HG03457 (cell line): ENCODE data around the gene COL17A1.

Experiments used
- ATAC-seq: cut with Tn5 transposase; IDR thresholded peaks from one replicate; pipeline ENCODE4 v1.9.1; 2021; ENCODE audit warnings: moderate number of reproducible peaks; ENCODE audit not compliant: unreplicated experiment

Gene COL17A1

GRCh38 chr10:104098358-104098925, 12.8 kb upstream of the COL17A1 start:
- ATAC-seq = no peak

DNA sequence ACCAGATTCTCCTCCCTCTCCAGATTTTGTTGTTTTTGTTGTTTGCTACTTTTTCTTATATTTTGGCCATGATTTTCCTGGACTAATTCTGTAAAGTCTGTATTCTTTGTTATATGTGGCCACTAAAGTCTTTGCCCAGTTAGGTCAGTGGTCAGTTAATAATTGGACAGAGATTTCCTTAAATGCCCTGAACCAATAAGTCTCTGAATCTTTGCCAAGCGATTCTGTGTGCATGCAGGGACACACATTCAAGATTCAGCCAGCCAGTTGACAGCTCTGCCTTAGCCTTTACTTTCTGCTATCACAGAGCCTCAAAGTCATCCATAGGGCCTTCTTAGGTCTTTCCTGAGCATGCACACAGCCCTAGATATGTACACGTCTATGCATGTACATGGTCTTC, 11.0 kb upstream of the COL17A1 start:
- ATAC-seq = no peak

DNA sequence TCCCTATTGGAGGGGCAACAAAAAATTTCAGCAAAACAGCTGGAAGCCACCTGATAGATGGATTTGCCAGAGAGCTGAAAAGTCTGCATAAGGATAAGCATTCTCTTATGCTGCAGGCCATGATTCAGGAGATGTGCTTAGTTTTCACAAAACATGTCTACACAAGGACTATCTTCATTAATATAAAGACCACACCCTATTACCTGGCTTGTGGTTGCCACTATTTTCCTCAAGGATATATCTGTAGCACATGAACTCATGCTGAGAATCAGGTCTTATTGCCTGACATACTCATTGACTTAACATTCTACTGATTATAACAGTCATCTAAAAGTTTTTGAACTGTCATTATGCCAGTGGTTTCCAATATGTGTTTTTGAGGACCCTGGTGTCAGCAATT, 7.1 kb upstream of the COL17A1 start:
- no peak for ATAC-seq

- ATAC-seq = no peak
Observed at GRCh38 chr10:104090611-104091010, 4.9 kb upstream of the COL17A1 start.

GRCh38 chr10:104089621-104090020, 3.9 kb upstream of the COL17A1 start:
- ATAC-seq = no peak

- ATAC-seq = no peak
Observed at GRCh38 chr10:104088239-104088638, 2.6 kb upstream of the COL17A1 start.

DNA sequence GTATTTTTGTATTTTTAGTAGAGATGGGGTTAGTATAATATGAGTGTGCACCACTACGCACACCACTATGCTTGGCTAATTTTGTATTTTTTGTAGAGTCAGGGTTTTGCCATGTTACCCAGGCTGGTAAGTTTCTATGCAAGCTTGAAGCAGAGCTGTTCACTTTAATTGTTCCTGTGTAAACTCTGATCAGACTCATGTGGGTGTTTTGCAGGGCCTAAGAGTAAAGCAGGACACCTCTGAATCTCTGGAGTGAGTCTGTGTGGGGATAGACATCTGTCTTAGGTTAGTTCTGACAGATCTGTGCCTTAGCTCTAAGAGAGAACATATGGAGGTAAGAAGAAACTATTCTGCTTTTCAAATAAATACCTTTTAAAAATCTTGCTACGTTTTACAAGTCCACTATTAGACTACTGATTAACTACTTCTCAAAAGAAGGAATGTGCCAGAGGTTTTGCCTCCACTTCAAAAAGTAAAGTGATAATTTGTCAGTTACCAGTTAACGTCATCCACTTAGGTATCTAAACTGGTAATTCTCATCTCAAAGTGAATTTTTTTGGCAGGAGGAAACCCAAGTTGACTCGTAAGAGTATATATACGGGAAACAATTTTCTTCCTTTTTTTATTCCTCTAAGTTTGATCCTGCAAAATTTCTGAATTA, 1.1 kb downstream of the COL17A1 start:
- ATAC-seq = no peak

DNA sequence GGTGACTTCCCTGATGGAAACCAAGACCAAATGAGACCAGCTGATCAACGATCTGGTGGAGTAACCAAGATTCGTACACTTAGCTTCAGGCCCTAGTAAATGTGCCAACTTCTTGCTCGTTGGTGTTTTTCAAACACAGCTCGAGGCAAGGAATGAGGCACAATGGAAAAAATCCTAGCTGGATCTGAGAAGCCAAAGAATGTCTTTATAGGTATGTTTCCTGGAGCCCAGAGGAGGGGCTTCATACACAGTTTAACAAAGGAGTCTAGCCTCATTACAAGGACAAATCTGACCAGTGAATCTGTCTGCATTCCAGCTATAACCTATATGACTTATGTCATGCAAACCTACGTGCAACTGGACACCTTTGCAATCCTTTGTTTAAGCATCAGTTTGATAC, 3.7 kb downstream of the COL17A1 start:
- no peak for ATAC-seq

- ATAC-seq = no peak
Observed at GRCh38 chr10:104080762-104081161, 4.9 kb downstream of the COL17A1 start.

- no peak for ATAC-seq
Observed at GRCh38 chr10:104077663-104078151, 8.0 kb downstream of the COL17A1 start.

- ATAC-seq = no peak
Observed at GRCh38 chr10:104077247-104077646, 8.4 kb downstream of the COL17A1 start.

- ATAC-seq = no peak
Observed at GRCh38 chr10:104076743-104077160, 8.9 kb downstream of the COL17A1 start.

GRCh38 chr10:104074505-104074904, 11.2 kb downstream of the COL17A1 start:
- ATAC-seq = no peak

DNA sequence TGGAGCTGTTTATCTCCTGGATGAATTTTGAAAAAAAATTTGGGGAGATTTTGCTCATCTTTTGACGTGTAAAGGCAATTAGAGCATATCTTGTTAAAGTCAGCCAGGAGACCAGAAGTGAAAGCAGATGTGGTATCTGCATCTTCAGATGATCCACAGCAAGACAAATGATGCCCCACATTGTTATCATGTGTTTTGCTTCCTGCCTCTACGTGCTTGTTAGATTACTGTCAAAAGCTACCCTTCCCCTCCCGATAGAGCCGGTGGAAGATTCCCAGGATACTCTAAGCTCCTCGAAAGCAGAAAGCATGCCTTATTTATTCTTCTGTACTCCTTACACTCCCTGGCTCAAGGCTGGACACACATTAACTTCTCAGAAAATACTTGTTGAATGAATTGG, 12.9 kb downstream of the COL17A1 start:
- ATAC-seq = no peak

DNA sequence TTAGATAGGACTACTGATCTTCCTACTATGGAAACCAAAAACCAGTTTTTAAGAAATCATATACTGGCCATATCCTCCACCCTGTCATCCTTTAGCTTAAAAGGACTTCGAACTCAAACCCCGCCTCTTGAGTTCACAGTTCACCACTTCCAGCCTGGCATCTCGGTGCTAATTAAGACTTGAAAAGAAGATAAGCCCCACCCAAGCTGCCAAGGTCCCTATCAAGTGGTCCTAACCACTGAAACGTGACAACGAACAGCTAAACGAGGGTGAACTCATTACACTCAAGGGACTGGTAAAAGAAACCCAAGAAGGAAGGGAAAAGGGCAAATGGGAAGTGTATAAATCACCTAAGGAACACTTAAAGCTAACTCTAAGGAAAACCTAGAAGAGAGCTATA, 16.1 kb downstream of the COL17A1 start:
- no peak for ATAC-seq

DNA sequence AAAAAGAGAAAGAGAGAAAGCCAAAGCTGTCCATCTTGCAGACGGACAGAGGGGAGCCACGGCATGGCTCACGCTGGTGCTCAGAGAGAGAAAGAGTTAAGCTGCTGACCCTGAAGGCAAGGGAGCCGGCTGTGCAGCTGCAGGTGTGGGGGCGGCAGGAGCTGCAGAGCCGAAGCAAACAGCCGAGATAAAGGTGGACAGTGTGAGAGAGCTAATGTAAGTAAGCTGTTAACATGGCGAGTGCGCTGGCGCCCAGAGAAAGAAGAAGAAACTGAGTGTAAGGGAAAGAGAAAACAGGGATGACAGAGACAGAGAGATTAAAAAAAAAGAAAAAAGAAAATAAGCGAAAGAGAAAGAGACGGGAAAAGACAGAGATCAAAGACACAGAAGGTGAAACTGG, 18.2 kb downstream of the COL17A1 start:
- ATAC-seq = no peak

DNA sequence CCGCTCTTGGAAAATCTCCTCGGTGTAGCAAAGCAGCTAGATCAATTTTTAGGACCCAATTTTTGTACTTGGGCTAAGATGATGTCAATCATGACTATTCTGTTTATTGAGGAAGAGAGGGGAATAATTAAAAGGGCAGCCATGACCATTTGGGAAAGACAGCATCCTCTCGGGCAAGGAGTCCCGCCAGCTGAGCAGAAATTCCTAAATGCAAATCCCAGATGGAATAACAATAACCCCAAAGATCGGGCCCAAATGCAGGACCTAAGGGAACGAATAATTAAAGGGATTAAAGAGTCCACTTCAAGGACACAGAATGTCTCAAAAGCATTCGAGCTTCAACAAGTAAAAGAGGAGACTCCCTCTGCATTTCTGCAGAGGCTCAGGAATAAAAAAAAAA, 18.7 kb downstream of the COL17A1 start:
- no peak for ATAC-seq

DNA sequence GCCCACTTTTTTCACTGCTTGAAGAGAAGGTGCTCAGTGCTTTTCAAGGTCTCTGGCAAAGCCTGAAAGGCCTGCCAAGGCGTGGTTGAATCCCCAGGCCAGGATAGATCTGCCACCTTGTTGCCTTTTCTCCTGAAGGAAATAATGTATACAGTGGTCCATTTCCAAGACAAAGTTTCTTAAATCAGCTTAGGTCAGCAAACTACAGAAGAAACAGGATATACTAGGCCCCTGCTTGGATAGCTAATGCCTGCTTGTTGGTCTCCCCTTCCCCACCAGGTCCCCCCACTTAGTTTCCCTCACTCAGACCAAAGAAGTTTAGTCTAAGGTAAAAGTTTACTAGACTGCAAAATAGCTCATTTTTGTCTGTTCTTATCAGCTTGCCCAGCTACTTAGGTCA, 19.9 kb downstream of the COL17A1 start:
- ATAC-seq = no peak

DNA sequence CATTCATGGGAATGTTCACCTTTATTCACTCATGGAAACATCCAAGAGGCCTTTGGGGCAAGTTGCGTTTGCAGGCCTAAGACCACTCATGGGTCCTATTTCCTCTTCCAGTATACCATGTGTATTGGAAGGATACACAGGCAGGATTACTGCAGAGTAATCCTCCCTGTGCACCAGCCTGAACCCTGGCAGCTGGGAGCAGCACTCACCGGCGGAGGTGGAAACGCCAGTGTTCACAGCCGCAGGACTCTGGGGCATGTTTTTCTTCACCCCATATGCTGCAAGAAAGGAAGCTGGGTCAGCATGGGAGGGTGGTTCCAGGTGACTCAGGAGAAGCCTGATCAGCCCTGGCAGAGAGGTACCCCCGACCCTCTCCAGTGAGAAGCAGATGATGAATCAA, 24.5 kb downstream of the COL17A1 start:
- no peak for ATAC-seq

GRCh38 chr10:104059364-104059763, 26.3 kb downstream of the COL17A1 start:
- no peak for ATAC-seq

DNA sequence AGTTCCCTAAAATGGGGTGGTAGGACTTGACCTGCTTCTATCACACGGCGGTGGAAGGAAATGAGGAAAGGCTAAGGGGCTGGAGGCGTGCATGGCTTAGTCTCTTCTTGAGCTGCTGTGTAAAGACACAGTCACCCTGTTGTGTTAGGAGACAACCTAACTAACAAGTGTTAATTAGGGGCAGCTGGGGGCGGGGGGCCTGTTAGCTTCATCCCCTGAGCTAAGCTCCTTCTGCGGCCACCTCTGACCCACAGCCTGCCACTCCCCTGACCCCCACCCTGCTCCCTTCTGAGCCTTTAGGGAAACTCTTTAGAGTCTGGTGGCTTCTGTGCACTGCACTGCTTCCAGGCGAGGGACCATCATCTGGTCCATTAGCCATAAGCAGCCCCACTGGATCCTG, 28.0 kb downstream of the COL17A1 start:
- ATAC-seq = no peak

DNA sequence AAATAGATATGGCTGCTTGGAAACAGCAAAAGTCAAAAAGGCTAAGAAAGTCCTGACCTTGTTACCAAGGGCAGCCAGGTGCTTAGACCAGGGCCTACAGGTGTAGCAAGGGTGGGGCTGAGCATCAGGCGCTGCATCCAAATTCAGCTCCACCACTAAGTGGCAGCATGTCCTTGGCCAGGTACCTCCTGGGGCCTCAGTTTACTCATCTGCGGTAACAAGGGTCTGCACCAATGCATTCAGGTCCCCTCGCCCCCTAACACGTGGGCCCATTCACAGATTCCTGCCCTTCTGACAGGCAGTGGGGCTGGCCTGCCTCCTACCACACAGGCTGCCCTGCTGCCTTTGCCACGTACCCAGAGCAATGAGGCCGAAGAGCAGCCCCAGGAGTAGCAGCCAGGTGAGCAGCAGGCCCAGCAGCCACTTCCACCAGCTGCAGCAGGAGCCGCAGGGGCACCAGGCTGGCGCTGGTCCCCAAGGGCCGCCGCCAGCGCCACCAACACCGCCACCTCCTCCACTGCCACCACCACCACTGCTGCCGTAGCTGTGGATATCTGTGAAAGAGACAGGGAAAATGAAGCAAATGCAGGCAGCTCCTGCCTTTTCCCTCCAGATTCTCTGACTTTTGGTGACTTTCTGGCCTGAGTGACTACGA, 28.9 kb downstream of the COL17A1 start:
- ATAC-seq = no peak
